Left forelimb (tissue), 1 donor: ENCODE data around the gene PRRT1.
"Not testable (repeated sequence)": the region's sequence is repeated elsewhere in the genome, so short reads cannot be mapped to it uniquely, and the experiment has no call there.

Source experiments
- DNase-seq: peaks from one replicate; pipeline ENCODE4 v3.0.0-alpha.2; 2018; ENCODE audit warnings: low spot score

Gene PRRT1

DNA sequence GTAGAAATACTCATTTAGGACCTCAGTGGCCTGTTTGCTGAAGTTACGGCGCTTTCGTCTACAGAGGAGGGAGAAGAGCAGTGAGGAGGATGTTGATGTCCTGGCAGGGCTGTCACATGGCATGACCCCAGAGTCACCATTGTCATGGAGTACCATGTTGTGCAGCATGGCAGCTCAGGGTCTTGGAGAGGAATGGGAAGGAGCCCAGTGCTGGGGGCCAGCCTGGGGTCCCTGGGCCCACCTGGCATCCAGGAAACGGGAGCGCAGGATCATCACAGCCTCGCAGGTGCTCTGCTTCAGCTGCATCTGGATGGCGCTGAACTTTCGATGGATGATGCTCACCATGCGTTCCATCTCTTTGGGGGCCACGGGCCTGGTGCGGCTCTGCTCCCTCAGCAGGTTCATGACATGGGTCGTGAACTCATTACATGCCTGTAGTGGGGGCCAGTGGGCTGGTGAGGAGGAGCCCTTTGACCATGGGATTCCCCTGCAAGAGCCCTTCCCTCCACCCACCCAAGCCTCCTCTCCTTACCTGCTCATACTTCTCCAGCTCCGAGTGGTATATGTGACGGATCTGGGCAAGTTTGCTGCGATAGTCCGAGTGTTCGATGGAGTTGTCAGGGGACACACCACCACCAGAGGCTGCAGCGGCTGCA lies 36.1 kb upstream of the PRRT1 start:
- not testable (repeated sequence) for DNase-seq

DNA sequence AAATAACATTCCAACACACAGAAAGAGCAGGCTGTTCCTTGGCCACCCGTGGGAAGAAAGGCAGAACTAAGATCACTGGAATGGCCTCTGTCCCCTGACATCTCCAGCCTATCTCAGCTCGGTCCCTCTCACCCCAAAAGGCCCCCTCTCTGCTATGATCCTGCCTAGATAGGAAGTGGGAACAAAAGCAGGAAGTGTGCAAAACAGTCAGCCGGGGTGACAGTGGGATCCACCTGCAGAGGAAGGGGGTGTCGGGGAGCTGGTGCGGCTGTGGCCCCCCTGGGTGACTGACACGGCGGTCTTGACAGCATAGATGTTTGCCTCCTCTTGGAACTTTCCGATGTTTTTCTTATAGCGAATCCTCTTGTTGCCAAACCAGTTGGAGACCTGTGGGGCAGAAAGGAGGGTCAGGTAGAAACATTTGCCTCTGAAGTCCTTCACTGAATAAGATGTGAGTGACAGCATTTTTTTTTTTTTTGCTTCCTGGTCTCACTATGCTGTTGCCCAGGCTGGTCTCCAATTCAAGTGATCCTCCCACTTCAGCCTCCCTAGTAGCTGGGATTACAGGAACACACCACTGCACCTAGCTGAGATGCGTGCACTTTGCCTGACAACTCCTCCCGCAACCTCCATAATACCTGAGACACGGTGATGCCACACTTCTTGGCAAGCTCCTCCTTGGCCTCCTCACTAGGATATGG lies 35.4 kb upstream of the PRRT1 start:
- DNase-seq = no peak

GRCh38 chr6:32186151-32186840 lies 34.6 kb upstream of the PRRT1 start:
- DNase-seq = not testable (repeated sequence)

DNA sequence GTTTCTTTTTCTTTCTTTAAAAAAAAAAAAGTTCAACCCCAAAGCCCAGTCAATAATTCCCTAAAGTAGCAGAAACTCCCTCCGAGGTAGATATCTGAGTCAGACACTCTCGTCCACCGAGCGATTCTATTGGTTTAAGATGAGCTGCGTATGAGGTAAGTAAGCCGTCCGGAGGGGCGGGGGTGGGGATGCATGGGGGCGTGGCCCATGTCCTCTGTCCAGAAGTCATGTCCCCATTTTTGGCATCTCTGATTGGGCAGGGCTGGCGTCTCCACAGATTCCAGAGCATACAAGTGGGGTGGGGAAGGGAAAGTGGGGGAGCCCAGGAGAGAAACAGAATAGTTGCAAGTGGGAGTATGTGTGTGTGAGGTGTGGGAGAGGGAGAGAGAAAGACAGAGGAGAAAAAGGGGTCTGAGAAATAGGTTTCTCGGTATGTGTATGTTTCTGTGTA lies 34.0 kb upstream of the PRRT1 start:
- DNase-seq = not testable (repeated sequence)

- DNase-seq = no peak
Observed at GRCh38 chr6:32184084-32184640, 32.4 kb upstream of the PRRT1 start, which contains the start of gene AGER. TSS of gene AGER (minus strand) at chr6:32184253. CDS start at chr6:32184222, 31 bp downstream.

DNA sequence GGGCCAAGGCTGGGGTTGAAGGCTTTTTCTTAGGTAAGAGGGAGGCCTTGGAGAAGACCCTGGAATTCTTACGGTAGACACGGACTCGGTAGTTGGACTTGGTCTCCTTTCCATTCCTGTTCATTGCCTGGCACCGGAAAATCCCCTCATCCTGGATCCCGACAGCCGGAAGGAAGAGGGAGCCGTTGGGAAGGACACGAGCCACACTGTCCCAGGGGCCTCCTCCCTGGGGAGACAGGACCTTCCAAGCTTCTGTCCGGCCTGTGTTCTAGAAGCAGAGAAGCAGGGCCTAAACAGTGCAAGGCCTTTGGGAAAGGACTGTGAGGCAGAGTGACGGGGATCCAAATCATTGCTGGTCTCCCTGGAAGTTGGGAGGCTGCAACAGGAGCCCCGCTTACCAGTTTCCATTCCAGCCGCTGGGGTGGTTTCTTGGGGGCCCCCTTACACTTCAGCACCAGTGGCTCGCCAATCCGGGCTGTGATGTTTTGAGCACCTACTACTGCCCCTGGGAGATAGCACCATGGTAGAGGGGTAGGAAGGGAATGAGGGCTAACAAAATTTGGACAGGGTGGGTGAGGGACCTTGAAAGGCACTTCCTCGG lies 31.8 kb upstream of the PRRT1 start:
- no peak for DNase-seq

GRCh38 chr6:32183030-32183429 lies 31.3 kb upstream of the PRRT1 start:
- DNase-seq = no peak

DNA sequence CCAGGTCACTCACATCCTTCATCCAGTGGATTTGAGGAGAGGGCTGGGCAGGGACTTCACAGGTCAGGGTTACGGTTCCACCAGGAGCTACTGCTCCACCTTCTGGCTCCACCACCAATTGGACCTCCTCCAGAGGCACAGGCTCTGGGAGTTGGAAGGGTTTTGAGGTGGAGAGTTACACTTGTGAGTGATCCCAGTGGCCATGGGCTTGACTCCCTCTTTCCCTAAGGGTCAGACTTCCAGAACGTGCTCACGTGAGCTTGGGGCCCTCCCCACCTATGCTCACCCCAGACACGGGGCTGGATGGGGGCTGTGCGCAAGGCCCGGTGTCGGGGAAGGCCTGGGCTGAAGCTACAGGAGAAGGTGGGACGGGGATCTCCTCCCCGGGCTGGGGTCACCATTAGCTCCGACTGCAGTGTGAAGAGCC lies 30.8 kb upstream of the PRRT1 start:
- DNase-seq = no peak

DNA sequence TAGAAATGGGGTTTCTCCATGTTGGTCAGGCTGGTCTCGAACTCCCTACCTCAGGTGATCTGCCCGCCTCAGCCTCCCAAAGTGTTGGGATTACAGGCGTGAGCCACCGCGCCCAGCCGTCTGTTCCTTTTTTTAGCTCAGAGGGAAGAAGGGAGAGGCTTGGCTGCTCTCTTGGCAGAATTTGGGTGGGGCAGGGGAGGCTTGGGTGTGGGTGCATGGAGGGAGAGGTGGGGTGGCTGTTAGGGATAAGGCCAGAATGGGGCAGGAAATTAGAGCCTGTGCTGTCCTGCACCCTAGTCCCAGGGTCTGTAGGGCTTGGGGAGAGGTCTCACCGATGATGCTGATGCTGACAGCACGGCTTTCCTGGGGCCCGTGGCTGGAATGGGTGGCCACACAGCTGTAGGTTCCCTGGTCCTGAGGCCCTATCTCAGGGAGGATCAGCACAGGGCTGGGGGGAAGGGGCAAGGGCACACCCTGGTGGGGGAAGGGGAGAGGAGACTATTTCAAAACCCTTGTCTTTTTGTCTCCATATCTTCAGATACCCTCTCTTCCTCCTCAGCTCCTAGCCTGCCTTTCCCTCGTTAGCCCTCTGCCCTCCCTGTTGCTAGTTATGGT lies 30.3 kb upstream of the PRRT1 start:
- DNase-seq = no peak

DNA sequence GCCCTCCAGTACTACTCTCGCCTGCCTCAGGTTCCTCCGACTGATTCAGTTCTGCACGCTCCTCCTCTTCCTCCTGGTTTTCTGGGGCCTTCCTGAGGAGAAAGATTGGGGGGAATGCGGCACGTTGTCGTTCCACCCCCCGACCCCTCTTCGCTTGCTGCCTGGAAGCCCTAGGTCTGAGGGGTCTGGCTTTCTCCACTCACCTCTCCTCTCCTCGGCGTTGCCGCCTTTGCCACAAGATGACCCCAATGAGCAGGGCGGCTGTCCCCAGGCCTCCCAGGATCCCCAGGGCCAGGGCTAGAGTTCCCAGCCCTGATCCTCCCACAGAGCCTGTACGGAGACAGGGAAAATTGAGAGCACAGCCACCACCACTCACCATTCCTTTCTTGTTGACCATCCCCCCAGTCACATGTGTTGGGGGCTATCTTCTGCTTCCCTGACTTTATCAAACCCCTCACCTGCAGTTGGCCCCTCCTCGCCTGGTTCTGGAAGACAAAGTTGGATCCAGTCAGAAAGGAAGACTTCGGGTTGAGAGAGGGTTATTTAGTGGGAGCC lies 29.5 kb upstream of the PRRT1 start:
- no peak for DNase-seq

GRCh38 chr6:32179766-32180405 lies 28.1 kb upstream of the PRRT1 start:
- DNase-seq = no peak

DNA sequence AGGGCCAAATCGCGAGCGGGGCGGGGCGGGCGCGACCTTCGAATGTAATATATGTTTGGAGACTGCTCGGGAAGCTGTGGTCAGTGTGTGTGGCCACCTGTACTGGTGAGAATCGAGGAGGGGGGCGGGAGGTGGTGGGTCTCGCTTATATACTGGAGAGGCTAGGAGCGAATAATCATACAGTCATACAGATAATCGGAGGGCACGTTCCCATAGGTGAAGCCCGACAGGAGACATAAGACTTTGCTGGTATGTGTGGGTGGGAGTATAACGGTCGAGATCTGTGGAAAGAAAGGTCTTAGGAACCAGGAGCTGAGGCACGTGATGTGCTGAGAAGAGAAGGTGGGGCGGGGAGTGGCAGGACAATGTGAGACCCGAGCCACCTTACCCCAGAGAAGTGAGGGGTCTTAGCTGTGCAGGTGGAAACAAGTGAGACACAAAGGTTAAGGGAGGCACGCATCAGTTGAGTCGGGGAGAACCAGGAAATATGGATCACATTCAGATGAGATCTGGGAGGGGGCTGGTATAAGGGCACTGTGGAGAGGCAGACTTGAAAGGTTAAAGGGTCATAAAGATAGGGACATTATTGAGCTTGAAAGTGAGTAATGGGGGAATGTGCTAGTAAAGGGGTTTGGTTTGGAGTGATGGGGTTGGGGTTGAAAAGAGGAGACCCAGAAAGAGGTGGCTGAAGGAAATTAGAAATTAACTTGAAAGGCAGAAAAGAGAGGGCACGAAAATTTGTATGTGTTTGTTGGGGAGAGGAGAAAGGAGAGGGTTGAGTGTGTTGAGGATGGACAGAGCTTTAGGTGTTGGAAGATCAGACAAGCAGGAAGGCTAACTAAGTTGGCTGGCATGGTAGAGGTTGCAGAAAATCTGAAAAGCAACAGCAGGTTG lies 27.1 kb upstream of the PRRT1 start:
- peak; percentile 62 for DNase-seq

- peak; percentile 96 for DNase-seq
Observed at GRCh38 chr6:32177788-32178546, 26.2 kb upstream of the PRRT1 start, which contains the start of gene RNF5. TSS of gene RNF5 (plus strand) at chr6:32178405. CDS start at chr6:32178512, 107 bp downstream.

DNA sequence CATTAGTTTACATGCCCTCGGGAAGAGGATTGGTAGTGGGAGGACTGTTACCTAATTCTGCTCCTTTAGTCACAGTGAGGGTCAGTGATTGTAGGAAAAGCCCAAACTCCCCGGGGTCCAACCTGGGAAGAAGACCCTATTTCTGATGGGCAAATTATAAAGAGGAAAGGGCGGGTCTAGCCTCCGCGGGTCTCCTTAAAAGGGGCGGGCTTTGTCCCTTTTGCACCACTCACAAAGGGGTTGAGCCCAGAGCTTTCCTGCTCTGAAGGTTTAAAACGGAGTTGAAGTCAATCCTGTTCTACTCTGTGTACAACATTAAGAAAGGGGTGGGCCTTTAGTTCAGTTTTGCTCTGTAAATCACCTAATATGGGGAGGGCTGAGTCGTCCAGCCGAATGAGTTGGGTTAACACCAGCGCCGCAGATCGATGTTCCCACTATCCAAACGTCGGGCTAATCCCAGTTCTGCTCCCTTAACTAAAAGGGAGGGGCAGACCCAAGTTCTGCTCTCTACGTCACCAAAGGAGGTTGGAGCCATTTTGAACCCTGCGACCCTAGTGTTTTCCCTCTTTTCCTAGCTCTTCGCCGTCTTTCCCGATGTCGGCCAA lies 25.5 kb upstream of the PRRT1 start:
- DNase-seq = no peak

GRCh38 chr6:32176476-32177182 lies 24.9 kb upstream of the PRRT1 start:
- DNase-seq = no peak

DNA sequence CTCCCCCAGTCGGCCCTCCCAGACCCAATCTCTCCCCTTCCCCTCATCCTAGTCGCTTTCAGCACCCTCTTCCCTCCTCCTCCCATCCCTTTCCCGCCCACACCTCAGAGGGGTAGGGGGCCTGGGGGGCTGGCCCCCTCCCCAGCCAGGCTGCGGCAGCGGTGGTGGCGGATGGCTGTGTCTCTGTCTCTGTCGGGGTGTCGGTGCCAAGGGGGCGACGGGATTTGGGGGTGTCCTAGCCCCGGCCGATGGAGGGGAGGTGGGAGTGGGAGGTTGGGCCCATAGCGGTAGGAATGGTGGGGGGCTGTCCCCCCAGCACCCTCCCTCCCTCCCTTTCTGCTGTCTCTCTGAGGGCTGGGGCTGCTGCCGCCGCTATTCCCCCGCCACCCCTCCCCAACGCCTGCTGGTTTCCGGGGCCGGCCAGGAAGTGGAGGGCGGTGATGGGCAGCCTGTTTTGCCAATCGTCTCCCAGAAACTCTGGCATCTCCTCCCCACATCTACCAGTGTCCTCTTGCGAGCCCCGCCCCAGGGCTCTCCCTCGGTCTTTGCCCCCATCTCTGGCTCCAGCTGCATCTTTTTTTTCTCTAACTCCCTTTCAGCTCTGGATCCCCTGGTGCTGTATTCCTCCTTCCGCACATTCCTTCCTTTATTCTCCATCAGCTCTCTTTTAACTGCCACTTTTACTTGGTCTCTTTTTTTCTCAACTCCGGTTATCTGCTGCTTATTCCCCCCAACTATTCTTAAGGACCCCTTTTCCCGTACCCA lies 24.2 kb upstream of the PRRT1 start, which contains the start of gene AGPAT1:
TSS of gene AGPAT1 (minus strand) at position 374 of the 765 bp plus-strand sequence. CDS start 4,588 bp downstream, outside the sequence.
- peak; percentile 98 for DNase-seq

GRCh38 chr6:32175322-32175710 lies 23.6 kb upstream of the PRRT1 start:
- no peak for DNase-seq
